GM19328 (cell line): Measurements from ENCODE around the gene CNTNAP5.
"Not testable (repeated sequence)": the region's sequence is repeated elsewhere in the genome, so short reads cannot be mapped to it uniquely, and the experiment has no call there.

ENCODE experiments used
- ATAC-seq: cut with Tn5 transposase; IDR thresholded peaks from one replicate; pipeline ENCODE4 v1.9.1; 2021; ENCODE audit warnings: mild to moderate bottlenecking, moderate library complexity; ENCODE audit not compliant: unreplicated experiment

The CNTNAP5 gene

DNA sequence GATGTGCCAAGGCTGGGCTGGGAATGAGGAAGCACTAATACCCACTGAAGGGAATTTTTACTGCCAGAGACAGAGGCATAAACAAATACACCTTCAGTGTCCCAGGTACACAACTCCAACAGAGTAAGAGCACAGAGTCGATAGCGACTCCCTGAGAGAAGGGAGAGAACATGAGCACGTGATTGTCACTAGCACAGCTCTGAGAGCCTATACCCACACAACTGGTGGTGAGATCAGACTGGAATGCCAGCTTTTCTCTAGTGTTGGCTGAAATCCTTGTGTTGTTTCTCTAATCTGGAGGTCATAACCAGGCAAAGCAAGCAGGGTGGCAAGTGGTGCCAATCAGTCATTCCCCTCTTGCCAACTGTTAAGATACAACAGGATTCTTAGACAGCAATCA lies 377.2 kb downstream of the CNTNAP5 start:
- ATAC-seq, result no peak

- ATAC-seq, result not testable (repeated sequence)
These were observed 382.9 kb downstream of the CNTNAP5 start for GRCh38 chr2:124407836-124408534.

- ATAC-seq, result no peak
These were observed 399.0 kb downstream of the CNTNAP5 start for GRCh38 chr2:124424074-124424473.

- no peak for ATAC-seq
These were observed 401.0 kb downstream of the CNTNAP5 start for GRCh38 chr2:124426122-124426521.

DNA sequence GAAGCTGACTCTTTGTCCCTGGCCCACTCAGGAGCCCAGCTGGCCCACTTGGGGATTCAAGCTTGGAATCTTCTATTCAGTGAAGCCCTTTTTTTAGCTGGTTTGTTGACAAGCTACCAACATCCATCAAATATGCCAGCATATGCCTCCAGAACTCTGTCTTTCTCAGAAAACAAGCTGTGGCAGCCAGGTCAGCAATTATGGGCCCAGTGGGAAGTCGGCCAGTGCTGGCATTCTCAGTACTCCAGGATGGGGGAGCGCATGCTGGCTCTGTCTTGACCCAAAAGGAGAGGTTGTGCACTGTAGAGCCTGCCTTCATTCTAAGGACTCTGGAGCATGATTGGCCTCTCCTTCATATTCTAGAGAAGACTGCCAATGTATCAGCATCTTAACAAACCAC lies 401.5 kb downstream of the CNTNAP5 start:
- ATAC-seq, result no peak

- no peak for ATAC-seq
These were observed 412.7 kb downstream of the CNTNAP5 start for GRCh38 chr2:124437811-124438210.

DNA sequence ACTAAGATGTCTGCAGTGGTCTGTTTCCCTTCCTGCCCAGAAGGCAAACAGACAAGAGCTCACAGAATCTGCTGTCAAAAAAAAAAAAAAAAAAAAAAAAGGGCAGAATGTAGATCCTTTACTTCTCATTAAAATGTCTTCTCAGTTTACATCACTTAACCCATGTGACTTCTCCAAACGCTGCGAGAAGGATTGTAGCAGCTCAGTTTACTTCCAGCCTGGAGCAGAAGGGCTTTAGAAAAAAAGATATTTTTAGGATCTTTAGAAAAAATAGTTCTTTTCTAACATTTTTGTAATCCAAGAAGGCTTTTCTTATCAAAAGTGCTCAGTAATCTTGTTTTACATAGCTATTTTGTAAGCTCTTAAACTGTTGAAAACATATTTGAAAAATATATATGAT lies 425.4 kb downstream of the CNTNAP5 start:
- no peak for ATAC-seq

GRCh38 chr2:124476291-124476690 lies 451.2 kb downstream of the CNTNAP5 start:
- no peak for ATAC-seq

- no peak for ATAC-seq
These were observed 453.7 kb downstream of the CNTNAP5 start for GRCh38 chr2:124478761-124479160.

- no peak for ATAC-seq
These were observed 455.9 kb downstream of the CNTNAP5 start for GRCh38 chr2:124480958-124481357.

DNA sequence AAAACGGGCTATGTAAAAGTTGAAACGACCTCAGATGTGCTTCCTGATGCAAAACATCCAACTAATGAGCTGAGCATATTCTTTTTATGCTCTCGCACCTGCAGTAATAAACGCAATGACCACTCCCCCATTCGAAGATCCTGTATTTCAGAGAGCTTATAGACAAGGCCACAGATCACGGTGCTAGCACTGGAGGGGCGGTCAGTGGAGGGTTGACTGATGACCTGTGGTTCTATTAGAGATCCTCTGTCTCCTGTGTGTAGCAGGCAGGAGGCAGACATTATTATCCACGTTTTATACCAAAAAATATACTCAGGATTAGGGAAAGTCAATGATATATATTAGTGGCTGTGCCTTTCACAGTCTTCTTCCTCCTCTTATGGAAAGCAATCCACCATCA lies 457.0 kb downstream of the CNTNAP5 start:
- no peak for ATAC-seq

- no peak for ATAC-seq
These were observed 457.5 kb downstream of the CNTNAP5 start for GRCh38 chr2:124482551-124482950.

DNA sequence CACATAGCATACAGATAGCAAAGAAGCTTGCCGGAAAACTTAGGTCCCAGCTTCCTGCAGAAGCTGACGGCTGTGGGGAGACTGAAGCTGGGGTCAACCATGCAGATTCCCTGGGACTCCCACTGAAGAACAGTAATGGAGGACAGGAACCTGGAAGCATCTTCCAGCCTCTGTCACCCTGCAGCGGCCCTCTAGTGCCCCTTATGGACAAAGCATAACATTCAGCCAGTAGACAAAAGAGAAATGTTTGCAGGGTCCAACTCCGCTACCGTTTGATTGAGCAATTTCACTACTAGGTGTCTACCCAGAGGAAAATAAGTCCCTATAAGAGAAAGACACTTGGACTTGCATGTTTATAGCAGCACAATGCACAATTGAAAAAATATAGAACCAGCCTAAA lies 460.6 kb downstream of the CNTNAP5 start:
- no peak for ATAC-seq

- ATAC-seq, result no peak
These were observed 464.6 kb downstream of the CNTNAP5 start for GRCh38 chr2:124489686-124490085.

- ATAC-seq, result no peak
These were observed 476.6 kb downstream of the CNTNAP5 start for GRCh38 chr2:124501575-124502152.

- no peak for ATAC-seq
These were observed 489.1 kb downstream of the CNTNAP5 start for GRCh38 chr2:124514236-124514635.

- no peak for ATAC-seq
These were observed 495.9 kb downstream of the CNTNAP5 start for GRCh38 chr2:124520953-124521352.

GRCh38 chr2:124523096-124523495 lies 498.0 kb downstream of the CNTNAP5 start:
- ATAC-seq, result no peak

- ATAC-seq, result no peak
These were observed 499.2 kb downstream of the CNTNAP5 start for GRCh38 chr2:124524155-124524915.

DNA sequence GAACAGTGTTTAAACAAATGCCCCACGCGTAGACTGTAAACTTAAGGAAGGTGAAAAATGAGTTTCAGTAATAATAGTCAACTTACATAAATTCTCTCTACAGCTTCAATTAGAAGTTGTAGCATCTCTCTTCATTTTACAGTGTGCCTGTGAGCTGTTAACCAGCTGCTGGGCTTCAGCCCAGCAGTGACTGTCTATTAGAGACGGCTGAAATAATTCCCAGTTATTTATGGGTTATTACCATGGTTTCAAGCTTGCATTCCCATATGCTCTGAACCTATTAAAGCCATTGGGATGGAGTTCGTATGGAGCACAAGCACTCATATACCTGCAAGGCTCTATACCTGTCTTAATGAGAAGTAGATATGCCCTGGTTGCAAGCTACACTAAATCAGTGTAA lies 501.1 kb downstream of the CNTNAP5 start:
- no peak for ATAC-seq

GRCh38 chr2:124530203-124530602 lies 505.1 kb downstream of the CNTNAP5 start:
- ATAC-seq, result no peak
